ENCODE results near the gene RAX2. TPM values are rescaled to one million over a fixed set of nuclear protein-coding genes. Genes with fewer than 3 reads are reported as not detected.
"Not testable (repeated sequence)": the region's sequence is repeated elsewhere in the genome, so short reads cannot be mapped to it uniquely, and the experiment has no call there.

RAX2 gene
- polyA plus RNA-seq, 1 of the 3 experiments (the other 2 are of a cell fraction) = not detected

GRCh38 chr19:3816566-3817218, 44.7 kb upstream of the RAX2 start (continued):
- TF ChIP-seq EZH2phosphoT487 (IDR thresholded peaks at IDR 0.05; ENCODE audit: borderline replicate concordance, low read depth) (no peak), YY1 (IDR thresholded peaks at IDR 0.05; ENCODE audit: low read depth) (no peak), MEF2A (IDR thresholded peaks at IDR 0.05; ENCODE audit: borderline replicate concordance, low read depth) (no peak), GABPA (IDR thresholded peaks at IDR 0.05; ENCODE audit: low read depth) (no peak), SIN3A (IDR thresholded peaks at IDR 0.05; ENCODE audit: borderline replicate concordance, low read depth, low read length) (no peak), CTCF (IDR thresholded peaks at IDR 0.05) (no peak)
- TF ChIP-seq, protein P1, sequence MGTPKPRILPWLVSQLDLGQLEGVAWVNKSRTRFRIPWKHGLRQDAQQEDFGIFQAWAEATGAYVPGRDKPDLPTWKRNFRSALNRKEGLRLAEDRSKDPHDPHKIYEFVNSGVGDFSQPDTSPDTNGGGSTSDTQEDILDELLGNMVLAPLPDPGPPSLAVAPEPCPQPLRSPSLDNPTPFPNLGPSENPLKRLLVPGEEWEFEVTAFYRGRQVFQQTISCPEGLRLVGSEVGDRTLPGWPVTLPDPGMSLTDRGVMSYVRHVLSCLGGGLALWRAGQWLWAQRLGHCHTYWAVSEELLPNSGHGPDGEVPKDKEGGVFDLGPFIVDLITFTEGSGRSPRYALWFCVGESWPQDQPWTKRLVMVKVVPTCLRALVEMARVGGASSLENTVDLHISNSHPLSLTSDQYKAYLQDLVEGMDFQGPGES (IDR thresholded peaks at IDR 0.05; ENCODE audit: low read depth, low read length) = no peak

DNA sequence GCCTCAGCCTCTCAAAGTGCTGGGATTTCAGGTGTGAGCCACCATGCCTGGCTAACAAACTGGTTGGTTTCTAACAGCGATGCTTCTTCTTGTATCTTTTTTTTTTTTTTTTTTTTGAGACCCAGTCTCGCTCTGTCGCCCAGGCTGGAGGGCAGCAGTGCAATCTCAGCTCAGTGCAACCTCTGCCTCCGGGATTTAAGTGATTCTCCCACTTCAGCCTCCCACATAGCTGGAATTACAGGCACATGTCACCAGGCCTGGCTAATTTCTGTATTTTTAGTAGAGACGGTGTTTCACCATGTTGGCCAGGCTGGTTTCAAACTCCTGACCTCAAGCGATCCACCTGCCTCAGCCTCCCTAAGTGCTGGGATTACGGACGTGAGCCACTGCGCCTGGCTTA, 44.1 kb upstream of the RAX2 start:
- H3K36me3 ChIP-seq (replicated peaks in 1 of 2; ENCODE audit: control insufficient read depth in 1 of 2, insufficient read depth in 2 of 2, low read length in 1 of 2); H3K4me2 ChIP-seq; H3K9me2 ChIP-seq; H3K4me3 ChIP-seq (ENCODE audit: low read depth in 2 of 2, low read length in 1 of 2); H3K27ac ChIP-seq (ENCODE audit: low read depth in 2 of 2, low read length in 1 of 2); H3K27me3 ChIP-seq (ENCODE audit: insufficient read depth); H3K79me2 ChIP-seq (ENCODE audit: insufficient read depth); POLR2A ChIA-PET; DNase-seq; H3F3A ChIP-seq (replicated peaks; ENCODE audit: insufficient read depth); H3K9me3 ChIP-seq; H4K20me1 ChIP-seq (ENCODE audit: insufficient read depth); H3K4me1 ChIP-seq (ENCODE audit: control insufficient read depth in 1 of 2, insufficient read depth in 2 of 2, low read depth in 1 of 2, low read length in 1 of 2); H2AFZ ChIP-seq (ENCODE audit: low read depth); H3K9ac ChIP-seq: not testable (repeated sequence)
- 86% methylated on average over 9 of the region's 9 CpGs for WGBS (ENCODE audit: low lambda C conversion rate)
- CTCF ChIA-PET = interaction anchor here (0.6 to 0.7 kb wide), 2 partner anchors 32 to 119 kb away, joined by 3 read pairs; no protein-coding TSS in a partner anchor

- CTCF ChIA-PET = no interaction called here
- H2AFZ ChIP-seq (ENCODE audit: low read depth) = no peak overlapping the region
- no peaks in the 10 kb centered on the region for H3K27me3 ChIP-seq (ENCODE audit: insufficient read depth)
- no peaks in the 10 kb centered on the region for H3K36me3 ChIP-seq (replicated peaks in 1 of 2; ENCODE audit: control insufficient read depth in 1 of 2, insufficient read depth in 2 of 2, low read length in 1 of 2)
- H4K20me1 ChIP-seq (ENCODE audit: insufficient read depth) = no peaks in the 10 kb centered on the region
- POLR2A ChIA-PET = no interaction called here
- no peaks in the 10 kb centered on the region for H3K9me2 ChIP-seq
- no peaks in the 10 kb centered on the region for H3K4me1 ChIP-seq (ENCODE audit: control insufficient read depth in 1 of 2, insufficient read depth in 2 of 2, low read depth in 1 of 2, low read length in 1 of 2)
- DNase-seq = no peak
- H3K4me2 ChIP-seq = no peak overlapping the region
- no peak overlapping the region for H3K9ac ChIP-seq
- H3F3A ChIP-seq (replicated peaks; ENCODE audit: insufficient read depth) = no peaks in the 10 kb centered on the region
- H3K4me3 ChIP-seq (ENCODE audit: low read depth in 2 of 2, low read length in 1 of 2) = no peak overlapping the region
- WGBS (ENCODE audit: low lambda C conversion rate) = 42% methylated on average over 4 of the region's 4 CpGs
- H3K27ac ChIP-seq (ENCODE audit: low read depth in 2 of 2, low read length in 1 of 2) = no peak overlapping the region
- no peaks in the 10 kb centered on the region for H3K79me2 ChIP-seq (ENCODE audit: insufficient read depth)
- H3K9me3 ChIP-seq = no peaks in the 10 kb centered on the region
- TF ChIP-seq GABPA (IDR thresholded peaks at IDR 0.05; ENCODE audit: low read depth) (no peak), TCF12 (IDR thresholded peaks at IDR 0.05) (no peak), USF1 (IDR thresholded peaks at IDR 0.05; ENCODE audit: borderline replicate concordance, low read depth) (no peak), YY1 (IDR thresholded peaks at IDR 0.05; ENCODE audit: low read depth) (no peak), TEAD4 (IDR thresholded peaks at IDR 0.05; ENCODE audit: borderline replicate concordance, insufficient read depth) (no peak), RAD21 (IDR thresholded peaks at IDR 0.05; ENCODE audit: low read length) (no peak), RFX5 (IDR thresholded peaks at IDR 0.05; ENCODE audit: low read length) (no peak), PBX3 (IDR thresholded peaks at IDR 0.05) (no peak), RCOR1 (IDR thresholded peaks at IDR 0.05; ENCODE audit: low read length) (no peak), ZBTB33 (IDR thresholded peaks at IDR 0.05; ENCODE audit: borderline replicate concordance, low read depth) (no peak), NFIC (IDR thresholded peaks at IDR 0.05; ENCODE audit: borderline replicate concordance) (no peak)
- TF ChIP-seq, protein P1 (IDR thresholded peaks at IDR 0.05; ENCODE audit: low read depth, low read length) = no peak
- TF ChIP-seq, protein P2, sequence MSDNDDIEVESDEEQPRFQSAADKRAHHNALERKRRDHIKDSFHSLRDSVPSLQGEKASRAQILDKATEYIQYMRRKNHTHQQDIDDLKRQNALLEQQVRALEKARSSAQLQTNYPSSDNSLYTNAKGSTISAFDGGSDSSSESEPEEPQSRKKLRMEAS (IDR thresholded peaks at IDR 0.05; ENCODE audit: low read depth) = no peak
Measured at GRCh38 chr19:3814648-3815047, 42.6 kb upstream of the RAX2 start.
